KBM-7 (cell line): Measurements from ENCODE around the gene NDUFS3.
"Not testable (repeated sequence)": the region's sequence is repeated elsewhere in the genome, so short reads cannot be mapped to it uniquely, and the experiment has no call there.

ENCODE experiments used
- DNase-seq: peaks from one replicate; pipeline ENCODE4 v3.0.0-alpha.2; 2015
- in situ Hi-C: fragments of 300-500 bp; cut with MboI; formaldehyde crosslinking; loops from 2 replicates; pipeline ENCODE4 v1.14.3; 2020; ENCODE audit warnings: low sequenced_read_pairs, low pct_unique_long_range_greater_than_20kb, mixed read lengths

Gene NDUFS3

DNA sequence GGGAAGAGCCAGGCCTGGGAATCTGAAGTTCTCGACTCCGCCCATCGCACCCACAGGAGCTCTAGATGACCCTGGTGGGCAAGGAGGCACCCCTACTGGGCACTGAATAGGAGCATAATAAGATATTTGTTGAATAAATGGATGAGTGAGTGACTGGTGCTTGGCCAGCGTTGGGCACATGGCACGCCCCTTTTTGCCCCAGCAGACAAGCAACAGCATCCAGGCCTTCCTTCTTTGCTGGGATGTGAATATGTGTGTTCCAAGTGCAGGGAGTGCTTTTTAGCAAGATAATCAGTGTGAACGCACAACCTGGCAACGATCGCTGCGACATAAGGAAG, 25.5 kb upstream of the NDUFS3 start:
- in situ Hi-C loops, result loop anchor here (10.0 kb wide), 1 partner anchor 61 kb away; no protein-coding TSS in a partner anchor
- DNase-seq, result no peak

DNA sequence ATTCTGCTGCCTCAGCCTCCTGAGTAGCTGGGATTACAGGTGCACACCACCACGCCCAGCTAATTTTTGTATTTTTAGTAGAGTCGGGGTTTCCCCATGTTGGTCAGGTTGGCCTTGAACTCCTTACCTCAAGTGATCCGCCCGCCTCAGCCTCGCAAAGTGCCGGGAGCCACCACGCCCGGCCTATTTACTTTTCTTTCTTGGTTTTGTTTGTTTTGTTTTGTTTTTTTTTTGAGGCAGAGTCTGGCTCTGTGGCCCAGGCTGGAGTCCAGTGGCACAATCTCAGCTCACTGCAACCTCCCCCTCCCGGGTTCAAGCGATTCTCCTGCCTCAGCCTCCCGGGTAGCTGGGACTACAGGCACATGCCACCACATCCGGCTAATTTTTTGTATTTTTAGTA, 21.9 kb upstream of the NDUFS3 start:
- in situ Hi-C loops, result loop anchor here (10.0 kb wide), 1 partner anchor 58 kb away; no protein-coding TSS in a partner anchor
- DNase-seq, result not testable (repeated sequence)

DNA sequence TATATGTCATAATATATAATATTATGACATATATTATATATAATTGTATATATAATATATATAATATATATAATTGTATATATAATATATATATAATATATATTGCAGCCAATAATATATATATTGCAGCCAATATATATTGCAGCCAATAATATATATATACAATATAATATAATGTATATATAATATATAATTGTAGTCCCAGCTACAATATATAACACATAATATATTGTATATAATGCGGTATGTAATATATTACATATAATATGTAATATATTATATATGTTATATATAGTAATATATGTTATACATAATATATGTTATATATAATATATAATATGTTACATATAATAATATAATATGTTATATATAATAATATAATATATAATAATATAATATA, 20.2 kb upstream of the NDUFS3 start:
- in situ Hi-C loops, result loop anchor here (10.0 kb wide), 1 partner anchor 56 kb away; no protein-coding TSS in a partner anchor
- no peak for DNase-seq

DNA sequence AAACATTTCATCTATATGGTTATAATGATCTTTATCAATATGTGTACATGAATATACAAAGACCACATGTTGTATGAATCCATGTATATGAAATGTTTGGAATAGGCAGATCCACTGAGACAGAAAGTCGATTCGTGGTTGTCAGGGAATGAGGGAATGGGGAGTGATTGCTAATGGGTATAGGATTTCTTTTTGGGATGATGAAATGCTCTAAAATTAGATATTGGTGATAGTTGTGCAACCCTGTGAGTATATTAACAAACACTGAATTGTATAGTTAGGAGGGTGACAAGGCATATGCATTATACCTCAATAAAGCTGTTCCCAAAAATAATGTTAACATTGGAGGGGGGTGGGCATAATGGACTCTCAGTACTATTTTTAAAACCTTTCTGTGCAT, 18.4 kb upstream of the NDUFS3 start:
- in situ Hi-C loops, result no loop called here
- no peak for DNase-seq

DNA sequence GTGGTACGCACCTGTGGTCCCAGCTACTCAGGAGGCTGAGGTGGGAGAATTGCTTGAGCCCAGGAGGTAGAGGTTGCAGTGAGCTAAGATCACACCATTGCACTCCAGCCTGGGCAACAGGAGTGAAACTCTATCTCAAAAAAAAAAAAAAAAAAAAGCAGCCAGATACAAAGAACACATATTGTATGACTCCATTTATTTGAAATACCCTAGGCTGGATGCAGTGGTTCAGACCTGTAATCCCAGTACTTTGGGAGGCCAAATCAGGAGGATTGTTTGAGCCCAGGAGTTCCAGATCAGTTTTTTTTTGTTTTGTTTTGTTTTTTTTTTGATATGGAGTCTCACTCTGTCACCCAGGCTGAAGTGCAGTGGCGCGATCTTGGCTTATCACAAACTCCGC, 16.5 kb upstream of the NDUFS3 start:
- in situ Hi-C loops, result not testable (repeated sequence)

DNA sequence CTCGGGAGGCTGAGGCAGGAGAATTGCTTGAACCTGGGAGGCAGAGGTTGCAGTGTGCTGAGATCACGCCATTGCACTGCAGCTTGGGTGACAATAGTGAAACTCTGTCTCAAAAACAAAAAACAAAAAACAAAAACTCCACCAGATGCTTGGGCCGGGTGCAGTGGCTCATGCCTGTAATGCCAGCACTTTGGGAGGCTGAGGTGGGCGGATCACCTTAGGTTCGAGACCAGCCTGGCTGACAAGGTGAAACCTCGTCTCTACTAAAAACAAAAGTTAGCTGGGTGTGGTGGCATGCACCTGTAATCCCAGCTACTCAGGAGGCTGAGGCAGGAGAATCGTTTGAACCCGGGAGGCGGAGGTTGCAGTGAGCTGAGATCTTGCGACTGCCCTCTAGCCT, 14.5 kb upstream of the NDUFS3 start:
- DNase-seq, in situ Hi-C loops: not testable (repeated sequence)

More for the DNA sequence above, 16.5 kb upstream of the NDUFS3 start:
- not testable (repeated sequence) for DNase-seq

DNA sequence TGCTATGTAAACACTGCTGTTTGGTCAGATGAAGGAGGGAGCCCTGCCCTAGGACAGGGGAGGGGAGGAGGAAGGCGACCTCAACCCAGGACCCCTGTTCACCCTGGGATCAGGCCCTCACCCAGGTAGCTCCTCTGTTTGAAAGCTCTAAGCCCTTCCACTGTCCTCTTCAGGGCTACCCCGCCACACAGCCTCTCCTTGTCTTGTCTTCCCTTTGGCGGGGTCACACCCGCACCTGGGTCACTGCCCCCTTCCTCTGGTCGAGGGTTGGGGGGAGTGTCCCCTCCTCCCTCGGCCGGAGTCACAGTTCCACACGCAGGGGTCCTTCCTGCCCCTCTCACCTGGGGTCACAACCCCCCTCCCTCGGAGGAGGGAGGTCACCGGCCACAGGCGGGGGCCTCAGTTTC, 13.9 kb upstream of the NDUFS3 start:
- DNase-seq, result no peak
- in situ Hi-C loops, result no loop called here

DNA sequence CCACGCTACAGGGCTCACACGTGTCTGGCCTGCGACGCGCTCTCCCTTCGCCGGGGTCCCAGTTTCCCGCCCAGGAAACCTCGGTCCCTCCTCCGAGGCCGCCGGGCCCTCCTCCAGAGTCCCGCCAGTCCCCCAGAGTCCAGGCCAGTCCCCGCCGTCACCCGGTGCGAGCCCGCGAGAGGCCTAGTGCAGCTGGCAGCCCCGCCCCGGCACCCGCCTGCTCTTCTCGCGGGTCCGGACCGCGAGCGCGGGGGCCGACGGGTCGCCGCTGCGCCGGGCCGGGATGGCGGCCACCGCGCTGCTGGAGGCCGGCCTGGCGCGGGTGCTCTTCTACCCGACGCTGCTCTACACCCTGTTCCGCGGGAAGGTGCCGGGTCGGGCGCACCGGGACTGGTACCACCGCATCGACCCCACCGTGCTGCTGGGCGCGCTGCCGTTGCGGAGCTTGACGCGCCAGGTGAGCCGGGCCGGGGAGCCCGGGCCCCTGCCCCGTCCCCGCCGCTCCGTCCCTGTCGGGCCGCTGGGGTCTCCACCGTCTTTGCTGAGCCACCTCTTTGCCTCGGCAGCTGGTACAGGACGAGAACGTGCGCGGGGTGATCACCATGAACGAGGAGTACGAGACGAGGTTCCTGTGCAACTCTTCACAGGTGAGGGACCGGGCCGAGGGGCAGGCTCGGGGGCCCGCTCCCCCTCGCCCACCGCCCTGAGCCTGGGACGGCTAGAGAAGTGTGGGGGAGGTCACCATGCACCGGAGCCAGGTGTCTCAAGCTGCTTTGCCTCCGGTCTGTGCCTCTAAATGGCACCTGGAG, 13.3 kb upstream of the NDUFS3 start, which contains the start of gene PTPMT1:
Gene PTPMT1 (plus strand): TSS at position 260 of the 809 bp plus-strand sequence. CDS start 24 bp downstream, at position 284.
- in situ Hi-C loops, result no loop called here
- DNase-seq, result peak; percentile 67

DNA sequence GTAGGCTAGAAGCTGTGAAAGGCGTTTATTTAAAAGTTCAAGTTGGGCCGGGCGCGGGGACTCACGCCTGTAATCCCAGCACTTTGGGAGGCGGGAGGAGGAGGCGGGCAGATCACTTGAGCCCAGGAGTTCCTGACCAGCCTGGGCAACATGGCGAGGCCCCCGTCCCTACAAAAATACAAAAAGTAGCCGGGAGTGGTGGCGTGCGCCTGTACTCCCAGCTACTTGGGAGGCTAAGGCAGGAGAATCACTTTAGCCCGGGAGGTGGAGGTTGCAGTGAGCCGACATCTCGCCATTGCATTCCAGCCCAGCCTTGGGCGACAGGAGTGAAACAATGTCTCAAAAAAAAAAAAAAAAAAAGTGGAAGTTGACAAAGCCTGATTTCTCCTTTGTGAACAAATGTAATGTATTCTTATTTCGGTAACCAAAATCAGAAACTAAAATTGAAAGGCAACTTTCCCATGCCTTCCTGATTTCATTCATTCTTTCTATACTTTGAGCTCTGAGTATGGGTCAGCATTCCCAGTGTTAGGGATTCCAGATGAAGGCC, 12.7 kb upstream of the NDUFS3 start:
- peak; percentile 57 for DNase-seq
- in situ Hi-C loops, result no loop called here

DNA sequence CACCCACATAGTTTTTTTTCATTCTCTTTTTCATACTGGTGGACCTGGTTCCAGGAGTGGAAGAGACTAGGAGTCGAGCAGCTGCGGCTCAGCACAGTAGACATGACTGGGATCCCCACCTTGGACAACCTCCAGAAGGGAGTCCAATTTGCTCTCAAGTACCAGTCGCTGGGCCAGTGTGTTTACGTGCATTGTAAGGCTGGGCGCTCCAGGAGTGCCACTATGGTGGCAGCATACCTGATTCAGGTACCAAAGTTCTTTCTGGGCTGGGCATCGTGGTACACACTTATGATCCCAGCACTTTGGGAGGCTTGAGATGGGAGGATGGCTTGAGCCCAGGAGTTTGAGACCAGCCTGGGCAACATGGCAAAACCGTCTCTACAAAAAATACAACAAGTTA, 9.2 kb upstream of the NDUFS3 start:
- in situ Hi-C loops, result no loop called here

DNA sequence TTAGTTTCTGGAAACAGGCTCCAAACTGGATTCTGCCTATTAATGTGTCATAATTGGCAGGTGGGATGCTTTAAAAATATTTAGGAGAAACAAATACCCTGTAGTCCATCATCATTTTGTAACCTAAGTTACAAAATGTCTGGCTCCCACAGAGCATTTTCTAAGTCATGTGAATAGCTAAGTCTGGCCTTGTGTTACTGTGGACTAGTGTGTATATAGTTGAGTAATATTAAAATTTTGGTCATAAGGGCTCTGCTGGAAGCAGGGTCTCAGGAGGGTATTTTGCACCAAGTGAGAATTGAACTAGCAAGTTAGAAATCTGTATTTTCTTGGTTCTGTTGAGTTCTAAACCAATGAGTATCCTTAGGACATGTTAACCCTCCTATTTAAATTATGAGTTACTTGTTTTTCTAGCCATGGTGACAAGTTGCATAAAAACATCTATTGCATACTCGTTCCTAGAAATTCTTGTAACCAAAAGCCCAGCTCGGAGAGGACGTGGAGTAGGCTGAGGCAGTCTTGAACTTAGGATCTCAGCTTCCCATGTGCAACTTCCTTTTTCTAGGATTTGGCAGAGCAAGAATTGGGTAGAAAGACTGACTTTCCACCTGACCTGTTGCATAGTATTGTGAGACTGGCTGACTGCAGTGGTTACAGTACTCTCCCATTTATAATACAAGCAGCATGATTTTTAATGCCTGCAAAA, 8.1 kb upstream of the NDUFS3 start:
- in situ Hi-C loops, result no loop called here
- no peak for DNase-seq

More for the DNA sequence above, 9.2 kb upstream of the NDUFS3 start:
- no peak for DNase-seq

DNA sequence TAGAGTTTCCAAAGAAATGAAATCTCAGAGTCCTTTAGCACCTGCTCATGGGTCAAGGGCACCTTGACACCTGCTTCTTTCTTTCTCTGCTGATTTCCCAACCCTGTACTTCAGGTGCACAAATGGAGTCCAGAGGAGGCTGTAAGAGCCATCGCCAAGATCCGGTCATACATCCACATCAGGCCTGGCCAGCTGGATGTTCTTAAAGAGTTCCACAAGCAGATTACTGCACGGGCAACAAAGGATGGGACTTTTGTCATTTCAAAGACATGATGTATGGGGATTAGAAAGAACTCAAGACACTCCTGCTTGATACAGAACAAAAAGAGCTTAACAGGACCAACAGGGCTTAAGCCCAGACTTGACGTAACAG, 7.5 kb upstream of the NDUFS3 start:
- in situ Hi-C loops, result no loop called here
- DNase-seq, result no peak

DNA sequence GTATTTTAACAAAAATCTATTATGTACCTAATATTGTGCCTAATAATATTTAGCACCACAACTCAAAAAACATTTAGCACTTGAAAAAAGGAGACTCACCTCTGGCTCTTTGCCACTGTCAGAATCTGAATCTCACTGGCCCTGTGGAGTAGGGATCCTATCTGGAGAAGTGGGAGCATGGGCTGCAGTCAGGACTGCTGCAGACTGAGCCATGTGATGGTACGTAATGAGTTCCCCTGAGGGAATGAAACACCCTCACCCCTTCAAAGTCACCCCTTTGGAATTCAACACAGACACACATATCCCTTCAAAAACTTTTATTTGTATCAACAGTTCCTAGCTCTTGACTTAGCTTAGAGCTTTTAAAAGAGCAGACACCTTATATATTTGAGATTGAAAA, 7.0 kb upstream of the NDUFS3 start:
- DNase-seq, result no peak
- in situ Hi-C loops, result no loop called here

DNA sequence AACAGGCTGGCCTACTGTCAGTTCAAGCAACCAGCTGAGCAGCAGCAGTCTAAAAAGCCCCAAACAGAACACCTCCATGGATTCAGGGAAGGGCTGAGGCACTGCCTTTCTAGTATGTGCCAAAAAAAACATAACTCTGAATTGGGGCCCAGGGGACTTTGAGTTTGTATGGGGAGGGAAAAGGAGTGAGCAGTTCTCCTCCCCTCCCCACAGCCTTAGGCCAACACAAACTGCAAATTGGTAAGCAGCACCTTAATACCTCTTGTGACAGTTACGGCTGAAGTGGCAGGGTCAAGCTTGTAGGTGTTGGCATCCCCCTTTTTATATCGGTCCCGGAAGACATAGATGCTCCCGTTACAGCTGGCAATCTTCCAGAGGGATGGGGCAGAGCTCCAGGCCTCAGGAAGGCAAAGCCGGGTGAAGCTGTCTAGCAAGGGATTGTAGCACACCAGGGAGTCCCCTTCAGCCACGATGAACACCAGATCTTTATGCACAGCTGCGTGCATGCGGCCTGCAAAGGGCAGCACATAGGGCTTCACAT, 6.1 kb upstream of the NDUFS3 start:
- in situ Hi-C loops, result no loop called here
- DNase-seq, result no peak

DNA sequence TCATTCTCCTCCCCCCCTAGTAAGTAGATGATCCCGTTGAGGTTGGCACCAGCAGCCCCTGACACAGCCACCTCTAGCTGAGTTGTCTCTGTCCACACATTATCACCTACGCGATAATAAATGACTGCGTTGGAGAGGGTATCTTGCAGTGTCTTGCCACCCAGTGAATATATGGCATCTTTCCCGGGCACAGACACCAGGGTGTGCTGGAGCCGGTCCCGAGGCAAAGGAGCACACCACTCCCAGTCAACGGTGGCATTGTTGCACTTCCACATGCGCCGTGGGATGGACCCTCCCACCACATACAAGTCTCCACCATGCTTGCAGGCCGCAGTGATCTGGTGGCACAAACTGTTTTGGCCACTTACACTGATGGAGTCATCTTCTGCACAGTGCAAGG, 5.6 kb upstream of the NDUFS3 start:
- no peak for DNase-seq
- in situ Hi-C loops, result no loop called here

DNA sequence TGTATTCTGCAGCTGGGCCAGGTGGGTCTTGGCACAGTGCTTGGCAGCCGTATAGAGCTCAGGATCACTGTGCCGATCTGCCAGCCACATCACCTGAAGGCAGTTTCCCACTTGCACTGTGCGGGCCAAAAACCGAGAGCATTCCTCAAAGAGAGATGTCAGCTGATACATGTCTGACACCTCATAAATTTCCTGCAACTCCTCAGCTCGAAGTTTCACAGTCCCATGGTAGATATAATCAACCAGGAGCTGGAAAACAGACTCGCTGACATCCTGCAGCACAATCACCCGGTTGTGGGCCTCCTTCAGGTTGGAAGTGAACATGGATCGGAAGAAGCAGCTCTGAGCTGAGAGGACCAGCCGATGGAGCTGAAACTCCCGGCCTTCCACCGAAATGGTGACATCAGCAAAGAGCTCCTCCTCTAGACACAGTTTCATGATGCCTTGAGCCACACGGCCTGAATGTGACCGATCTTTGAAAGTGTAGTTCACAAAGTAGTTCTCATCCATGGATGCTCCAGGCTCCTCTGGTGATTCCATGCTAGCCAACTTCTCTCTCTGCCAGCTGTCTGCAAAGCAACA, 1.3 kb upstream of the NDUFS3 start:
- DNase-seq, result no peak
- in situ Hi-C loops, result no loop called here

DNA sequence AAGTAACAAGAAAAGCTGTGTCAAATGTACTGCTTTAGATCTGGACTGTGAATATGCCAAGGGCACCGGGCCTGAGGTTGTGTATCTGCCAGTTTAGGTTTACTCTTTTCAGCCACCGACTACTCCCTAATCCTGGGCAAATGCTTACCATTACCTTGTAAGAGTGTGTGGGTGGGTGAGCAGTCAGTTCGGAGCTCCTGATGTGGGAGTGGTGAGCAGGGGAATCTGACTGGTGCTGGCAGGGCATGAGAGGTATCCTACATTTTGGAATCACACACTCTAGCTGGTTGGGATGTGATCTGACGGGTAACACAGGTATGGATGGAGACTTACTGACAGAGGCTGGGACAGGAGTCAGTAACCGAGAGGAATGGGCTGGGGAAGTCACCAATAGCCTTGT, 5.0 kb downstream of the NDUFS3 start:
- no peak for DNase-seq
- in situ Hi-C loops, result no loop called here

DNA sequence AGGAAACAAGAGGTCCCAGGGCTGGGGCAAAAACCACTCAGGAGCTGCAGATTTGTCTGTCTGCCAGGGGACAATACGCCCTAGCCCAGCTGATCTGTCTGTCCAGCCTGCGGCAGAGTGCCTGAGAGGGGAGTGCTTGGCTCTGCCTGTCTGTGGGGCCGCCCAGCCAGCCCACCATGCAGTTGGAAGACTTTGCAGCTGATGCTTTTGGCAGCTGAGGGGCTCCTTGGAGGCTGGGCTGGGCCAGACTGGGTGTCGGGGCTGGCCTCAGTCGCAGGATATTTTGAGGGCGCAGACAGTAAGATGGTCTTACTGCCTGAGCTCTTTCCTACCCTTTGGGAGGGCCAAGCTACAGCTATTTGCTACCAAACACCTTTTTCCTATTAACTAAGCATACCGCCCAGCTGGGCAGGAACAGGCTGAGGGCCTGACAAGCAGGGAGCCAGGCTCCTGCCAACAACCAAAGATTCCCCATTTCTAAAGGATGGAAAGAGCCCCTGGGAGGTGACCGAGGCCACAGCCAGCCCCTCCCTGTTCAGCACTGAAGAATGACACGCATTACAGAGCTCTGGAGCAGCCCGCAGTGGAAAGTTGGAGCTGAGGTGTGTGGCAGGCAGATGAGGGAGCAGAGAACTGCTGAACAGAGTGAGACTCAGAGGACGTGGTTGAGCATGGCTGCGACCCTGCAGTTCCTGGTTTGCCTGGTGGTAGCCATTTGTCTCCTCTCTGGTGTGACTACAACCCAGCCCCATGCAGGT, 7.4 kb downstream of the NDUFS3 start, which contains the start of gene FAM180B:
Gene FAM180B (plus strand): TSS at position 581 of the 758 bp plus-strand sequence. CDS start 91 bp downstream, at position 672.
- no peak for DNase-seq
- in situ Hi-C loops, result no loop called here
